K562 (cell line): ENCODE results near the gene TTLL9. TPM values are rescaled to one million over a fixed set of nuclear protein-coding genes. Genes with fewer than 3 reads are reported as not detected.

Experiments used
- ATAC-seq: fragments of 200-7000 bp; cut with Tn5 transposase; 3 replicates; pipeline ENCODE4 v1.9.1; 2020; ENCODE audit warnings: moderate library complexity
- BruUV-seq: library from RNA; stranded (reverse); fragments of 400-500 nt; replicated peaks from 2 replicates; lab custom pipeline; 2021; lab: Mats Ljungman, UMichigan
- CTCF ChIA-PET: fragments of 300-600 bp; formaldehyde crosslinking; extraction: SDS; loops from one replicate; lab custom pipeline; 2021; ENCODE audit warnings: low intra/inter-chr PET ratio; lab: Yijun Ruan, JAX
- POLR2A ChIA-PET: fragments of 300-600, 350-650 bp; sonication (Branson Sonifier 250); formaldehyde crosslinking; extraction: SDS; loops from one replicate; lab custom pipeline; 2021; ENCODE audit warnings: antibody characterized with exemption, inconsistent platforms; lab: Yijun Ruan, JAX
- DNase-seq, 4 experiments: peaks; one replicate each; pipeline versions ENCODE4 v3.0.0 to v3.0.0-alpha.2; 2011 to 2018; ENCODE audit warnings: low spot score in 3 of 4, mixed read lengths in 3 of 4; ENCODE audit errors: extremely low read depth in 1 of 4
- FAIRE-seq: peaks from 2 replicates; lab custom pipeline; 2011; peaks lifted over from hg19 to GRCh38; lab: Jason Lieb, UNC
- H2AFZ ChIP-seq: 2 replicates; pipeline ENCODE4 v1.6.0; 2011; ENCODE audit warnings: low read depth, low read length, control low read depth, inconsistent platforms
- H3K27ac ChIP-seq: fragments of 200-600 bp; 3 replicates; pipeline ENCODE4 v1.8.0; 2011; ENCODE audit warnings: low read depth, mild to moderate bottlenecking, control low read depth, inconsistent platforms, low read length, moderate library complexity, mixed read lengths; ENCODE audit errors: extremely low read depth
- H3K27me3 ChIP-seq, 2 experiments: fragments of 300-600 bp in 1 of 2; 2 replicates in 1 of 2; 3 replicates in 1 of 2; pipeline versions ENCODE4 v1.6.0 to v1.8.0; 2011; ENCODE audit warnings: inconsistent platforms in 2 of 2, low read length in 2 of 2, mild to moderate bottlenecking in 1 of 2, mixed read lengths in 1 of 2, moderate library complexity in 1 of 2; ENCODE audit not compliant: control insufficient read depth in 2 of 2, insufficient read depth in 2 of 2
- H3K36me3 ChIP-seq: fragments of 300-600 bp; 3 replicates; pipeline ENCODE4 v1.8.0; 2011; ENCODE audit warnings: mild to moderate bottlenecking, low read length, inconsistent platforms; ENCODE audit not compliant: control insufficient read depth, insufficient read depth
- H3K4me1 ChIP-seq, 2 experiments: fragments of 200-600 bp in 1 of 2; replicated peaks in 1 of 2; 2 replicates in 1 of 2; 3 replicates in 1 of 2; pipeline versions ENCODE4 v1.5.1 to v1.8.0; 2011; ENCODE audit warnings: inconsistent platforms in 2 of 2, low read length in 2 of 2, mild to moderate bottlenecking in 1 of 2, mixed read lengths in 1 of 2, moderate library complexity in 1 of 2; ENCODE audit not compliant: control insufficient read depth in 2 of 2, insufficient read depth in 2 of 2
- H3K4me2 ChIP-seq: 2 replicates; pipeline ENCODE4 v1.6.1; 2011; ENCODE audit warnings: low read length, control low read depth, inconsistent platforms, mixed read lengths; ENCODE audit not compliant: insufficient read depth
- H3K4me3 ChIP-seq: fragments of 200-600 bp; sonication (generic), shearing (Covaris generic); 2 replicates; pipeline ENCODE4 v1.5.1; 2016; ENCODE audit warnings: control low read depth, inconsistent platforms
- H3K79me2 ChIP-seq: fragments of 200-600 bp; 3 replicates; pipeline ENCODE4 v1.8.0; 2011; ENCODE audit warnings: low read length, inconsistent platforms; ENCODE audit not compliant: control insufficient read depth, insufficient read depth
- H3K9ac ChIP-seq, 2 experiments: 2 replicates each; pipeline versions ENCODE4 v1.6.0 to v1.6.1; 2011; ENCODE audit warnings: low read depth in 2 of 2, low read length in 2 of 2, control low read depth in 1 of 2, inconsistent platforms in 1 of 2, mild to moderate bottlenecking in 1 of 2, mixed read lengths in 1 of 2; ENCODE audit not compliant: insufficient read depth in 1 of 2
- H3K9me1 ChIP-seq: one replicate; pipeline ENCODE4 v1.6.0; 2011; ENCODE audit warnings: inconsistent platforms, mild to moderate bottlenecking, low read length, moderate library complexity; ENCODE audit not compliant: control insufficient read depth, insufficient read depth
- H3K9me3 ChIP-seq: replicated peaks from 2 replicates; pipeline ENCODE4 v1.5.1; 2011; ENCODE audit warnings: low read depth, low read length, inconsistent platforms; ENCODE audit not compliant: control insufficient read depth, insufficient read depth
- H4K20me1 ChIP-seq: replicated peaks from 2 replicates; pipeline ENCODE4 v1.6.1; 2011; ENCODE audit warnings: low read length, inconsistent platforms, mixed read lengths; ENCODE audit not compliant: control insufficient read depth, insufficient read depth
- KDM1A ChIP-seq, 2 experiments: fragments of 450-650 bp; IDR thresholded peaks; 2 replicates each; pipeline ENCODE4 v1.6.1; 2016; ENCODE audit warnings: mild to moderate bottlenecking in 2 of 2
- MAZ ChIP-seq, 2 experiments: fragments of 450-650 bp in 1 of 2; sonication (generic) in 1 of 2; formaldehyde crosslinking; IDR thresholded peaks in 1 of 2; conservative IDR thresholded peaks in 1 of 2; 2 replicates each; pipeline versions ENCODE4 v1.4.0 to v1.5.0; 2020; ENCODE audit warnings: mild to moderate bottlenecking in 1 of 2, missing genetic modification reagents in 1 of 2
- PHTF2 ChIP-seq: fragments of 250-450 bp; sonication (Bioruptor Pico); IDR thresholded peaks from 2 replicates; pipeline ENCODE4 v1.5.0; 2021; ENCODE audit warnings: mild to moderate bottlenecking
- ZNF354B ChIP-seq: fragments of 250-450 bp; sonication (Bioruptor Pico); IDR thresholded peaks from 2 replicates; pipeline ENCODE4 v1.4.0; 2020
- WGBS: fragments of 100-300 bp; shearing (Covaris generic); methylation state at CpG from one replicate; pipeline ENCODE4 v1.1.6; 2016; ENCODE audit warnings: low coverage, mixed read lengths; ENCODE audit not compliant: insufficient coverage; ENCODE audit errors: missing lambda C conversion rate; 5-methylcytosine and 5-hydroxymethylcytosine counted together
- in situ Hi-C: fragments of 300-500 bp; cut with MboI; formaldehyde crosslinking; loops from 4 replicates; pipeline ENCODE4 v1.15.0; 2018; ENCODE audit warnings: inconsistent platforms, mixed read lengths
- intact Hi-C: fragments of 100-400 bp; cut with micrococcal nuclease; formaldehyde crosslinking; loops from 2 replicates; pipeline ENCODE4 v1.14.2; 2022
- polyA plus RNA-seq, 8 experiments: library from polyadenylated mRNA; depleted of rRNA in 4 of 8; stranded (reverse) in 5 of 8; unstranded in 3 of 8; fragments of >200 nt; fragmentation: Nextera tagmentation in 2 of 8; fragmentation: Illumina TruSeq in 1 of 8; extraction: Ambion mirVana in 2 of 8; extraction: Trizol in 1 of 8; gene quantifications; 2 replicates each; pipeline versions ENCODE4 v1.2.1 to v1.2.3, GENCODE V29; 2011 to 2014; ENCODE audit warnings: inconsistent platforms in 1 of 8, missing spikeins in 1 of 8
- total RNA-seq, 7 experiments: library from RNA; depleted of rRNA in 6 of 7; stranded (reverse); fragments of >200 nt in 6 of 7; fragmentation: Illumina TruSeq in 2 of 7; extraction: Trizol in 2 of 7; gene quantifications; 2 replicates each; pipeline versions ENCODE4 v1.2.1 to v1.2.3, GENCODE V29; 2011 to 2021; ENCODE audit warnings: low replicate concordance in 1 of 7
- TF ChIP-seq, protein P1 (sequence below): fragments of 200-600 bp; sonication (generic); IDR thresholded peaks from one replicate; pipeline ENCODE4 v1.6.1; 2012; ENCODE audit warnings: mild to moderate bottlenecking, low read depth, low read length, inconsistent platforms

The TTLL9 gene
- total and polyA plus RNA-seq, 9 of the 15 experiments (the other 6 are each of a cell fraction or from before 2014, with no cell fraction given), result 0.06 to 0.07 TPM; not detected in 7

DNA sequence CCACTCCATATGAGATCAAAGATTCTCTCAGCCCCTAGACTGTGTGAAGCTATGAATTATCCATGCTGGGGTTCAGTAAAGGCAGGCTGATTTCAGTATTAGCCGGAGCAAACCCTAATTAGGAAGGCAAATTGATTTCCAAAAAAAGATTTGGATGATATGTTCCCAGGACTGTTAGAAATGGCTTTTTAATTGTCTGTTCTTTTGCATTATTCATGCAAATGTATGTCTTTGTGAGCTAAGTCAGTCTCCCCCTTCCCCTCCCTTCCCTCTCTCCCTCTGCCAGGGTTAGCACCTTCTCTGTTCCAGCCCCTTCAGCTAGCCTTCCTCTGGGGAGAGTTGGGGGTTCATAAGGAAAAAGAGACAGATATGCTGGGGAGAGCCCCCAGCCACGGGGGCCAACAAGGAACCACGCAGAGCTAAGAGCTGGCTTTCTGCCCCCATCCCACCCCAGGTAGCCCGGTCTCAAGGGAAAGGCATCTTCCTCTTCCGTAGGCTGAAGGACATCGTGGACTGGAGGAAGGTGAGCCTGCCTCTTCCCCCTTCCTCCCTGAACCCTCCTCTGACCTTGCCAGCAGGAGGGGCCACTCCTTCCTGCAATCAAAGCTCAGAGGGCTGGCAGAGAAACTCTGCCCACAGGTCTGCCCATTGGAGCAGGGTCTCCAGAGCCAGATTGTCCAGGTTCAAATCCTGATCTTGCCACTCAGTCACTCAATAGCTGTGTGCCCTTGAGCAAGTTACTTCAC is 49.1 kb downstream of the TTLL9 start:
- peaks cover 3% of the 10 kb centered on the region for H3K9me1 ChIP-seq
- H3K9ac ChIP-seq, result no peak overlapping the region
- ATAC-seq (no peak), FAIRE-seq (no peak), DNase-seq (no peak)
- no peaks in the 10 kb centered on the region for H3K79me2 ChIP-seq
- intact Hi-C loops, result loop anchor here (5.0 kb wide), 1 partner anchor 33 kb away; the partner anchor contains the start of gene PDRG1
- H4K20me1 ChIP-seq, result peaks cover 21% of the 10 kb centered on the region
- no peak overlapping the region for H3K27ac ChIP-seq
- TF ChIP-seq, protein P1, sequence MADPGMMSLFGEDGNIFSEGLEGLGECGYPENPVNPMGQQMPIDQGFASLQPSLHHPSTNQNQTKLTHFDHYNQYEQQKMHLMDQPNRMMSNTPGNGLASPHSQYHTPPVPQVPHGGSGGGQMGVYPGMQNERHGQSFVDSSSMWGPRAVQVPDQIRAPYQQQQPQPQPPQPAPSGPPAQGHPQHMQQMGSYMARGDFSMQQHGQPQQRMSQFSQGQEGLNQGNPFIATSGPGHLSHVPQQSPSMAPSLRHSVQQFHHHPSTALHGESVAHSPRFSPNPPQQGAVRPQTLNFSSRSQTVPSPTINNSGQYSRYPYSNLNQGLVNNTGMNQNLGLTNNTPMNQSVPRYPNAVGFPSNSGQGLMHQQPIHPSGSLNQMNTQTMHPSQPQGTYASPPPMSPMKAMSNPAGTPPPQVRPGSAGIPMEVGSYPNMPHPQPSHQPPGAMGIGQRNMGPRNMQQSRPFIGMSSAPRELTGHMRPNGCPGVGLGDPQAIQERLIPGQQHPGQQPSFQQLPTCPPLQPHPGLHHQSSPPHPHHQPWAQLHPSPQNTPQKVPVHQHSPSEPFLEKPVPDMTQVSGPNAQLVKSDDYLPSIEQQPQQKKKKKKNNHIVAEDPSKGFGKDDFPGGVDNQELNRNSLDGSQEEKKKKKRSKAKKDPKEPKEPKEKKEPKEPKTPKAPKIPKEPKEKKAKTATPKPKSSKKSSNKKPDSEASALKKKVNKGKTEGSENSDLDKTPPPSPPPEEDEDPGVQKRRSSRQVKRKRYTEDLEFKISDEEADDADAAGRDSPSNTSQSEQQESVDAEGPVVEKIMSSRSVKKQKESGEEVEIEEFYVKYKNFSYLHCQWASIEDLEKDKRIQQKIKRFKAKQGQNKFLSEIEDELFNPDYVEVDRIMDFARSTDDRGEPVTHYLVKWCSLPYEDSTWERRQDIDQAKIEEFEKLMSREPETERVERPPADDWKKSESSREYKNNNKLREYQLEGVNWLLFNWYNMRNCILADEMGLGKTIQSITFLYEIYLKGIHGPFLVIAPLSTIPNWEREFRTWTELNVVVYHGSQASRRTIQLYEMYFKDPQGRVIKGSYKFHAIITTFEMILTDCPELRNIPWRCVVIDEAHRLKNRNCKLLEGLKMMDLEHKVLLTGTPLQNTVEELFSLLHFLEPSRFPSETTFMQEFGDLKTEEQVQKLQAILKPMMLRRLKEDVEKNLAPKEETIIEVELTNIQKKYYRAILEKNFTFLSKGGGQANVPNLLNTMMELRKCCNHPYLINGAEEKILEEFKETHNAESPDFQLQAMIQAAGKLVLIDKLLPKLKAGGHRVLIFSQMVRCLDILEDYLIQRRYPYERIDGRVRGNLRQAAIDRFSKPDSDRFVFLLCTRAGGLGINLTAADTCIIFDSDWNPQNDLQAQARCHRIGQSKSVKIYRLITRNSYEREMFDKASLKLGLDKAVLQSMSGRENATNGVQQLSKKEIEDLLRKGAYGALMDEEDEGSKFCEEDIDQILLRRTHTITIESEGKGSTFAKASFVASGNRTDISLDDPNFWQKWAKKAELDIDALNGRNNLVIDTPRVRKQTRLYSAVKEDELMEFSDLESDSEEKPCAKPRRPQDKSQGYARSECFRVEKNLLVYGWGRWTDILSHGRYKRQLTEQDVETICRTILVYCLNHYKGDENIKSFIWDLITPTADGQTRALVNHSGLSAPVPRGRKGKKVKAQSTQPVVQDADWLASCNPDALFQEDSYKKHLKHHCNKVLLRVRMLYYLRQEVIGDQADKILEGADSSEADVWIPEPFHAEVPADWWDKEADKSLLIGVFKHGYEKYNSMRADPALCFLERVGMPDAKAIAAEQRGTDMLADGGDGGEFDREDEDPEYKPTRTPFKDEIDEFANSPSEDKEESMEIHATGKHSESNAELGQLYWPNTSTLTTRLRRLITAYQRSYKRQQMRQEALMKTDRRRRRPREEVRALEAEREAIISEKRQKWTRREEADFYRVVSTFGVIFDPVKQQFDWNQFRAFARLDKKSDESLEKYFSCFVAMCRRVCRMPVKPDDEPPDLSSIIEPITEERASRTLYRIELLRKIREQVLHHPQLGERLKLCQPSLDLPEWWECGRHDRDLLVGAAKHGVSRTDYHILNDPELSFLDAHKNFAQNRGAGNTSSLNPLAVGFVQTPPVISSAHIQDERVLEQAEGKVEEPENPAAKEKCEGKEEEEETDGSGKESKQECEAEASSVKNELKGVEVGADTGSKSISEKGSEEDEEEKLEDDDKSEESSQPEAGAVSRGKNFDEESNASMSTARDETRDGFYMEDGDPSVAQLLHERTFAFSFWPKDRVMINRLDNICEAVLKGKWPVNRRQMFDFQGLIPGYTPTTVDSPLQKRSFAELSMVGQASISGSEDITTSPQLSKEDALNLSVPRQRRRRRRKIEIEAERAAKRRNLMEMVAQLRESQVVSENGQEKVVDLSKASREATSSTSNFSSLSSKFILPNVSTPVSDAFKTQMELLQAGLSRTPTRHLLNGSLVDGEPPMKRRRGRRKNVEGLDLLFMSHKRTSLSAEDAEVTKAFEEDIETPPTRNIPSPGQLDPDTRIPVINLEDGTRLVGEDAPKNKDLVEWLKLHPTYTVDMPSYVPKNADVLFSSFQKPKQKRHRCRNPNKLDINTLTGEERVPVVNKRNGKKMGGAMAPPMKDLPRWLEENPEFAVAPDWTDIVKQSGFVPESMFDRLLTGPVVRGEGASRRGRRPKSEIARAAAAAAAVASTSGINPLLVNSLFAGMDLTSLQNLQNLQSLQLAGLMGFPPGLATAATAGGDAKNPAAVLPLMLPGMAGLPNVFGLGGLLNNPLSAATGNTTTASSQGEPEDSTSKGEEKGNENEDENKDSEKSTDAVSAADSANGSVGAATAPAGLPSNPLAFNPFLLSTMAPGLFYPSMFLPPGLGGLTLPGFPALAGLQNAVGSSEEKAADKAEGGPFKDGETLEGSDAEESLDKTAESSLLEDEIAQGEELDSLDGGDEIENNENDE, result no peak
- no peak for TF ChIP-seq PHTF2 (CRISPR knock-in tag)
- TF ChIP-seq ZNF354B, result no peak
- no peak for TF ChIP-seq MAZ (CRISPR knock-in tag; conservative IDR thresholded peaks at IDR 0.05 in 1 of 2, IDR thresholded peaks at IDR 0.05 in 1 of 2)
- no peak for TF ChIP-seq KDM1A (IDR thresholded peaks at IDR 0.05)
- in situ Hi-C loops, result no loop called here
- no peak overlapping the region for H3K4me2 ChIP-seq
- POLR2A ChIA-PET, result interaction anchor here (0.8 to 0.9 kb wide), 2 partner anchors 8 to 31 kb away, joined by 3 to 4 read pairs; no protein-coding TSS in a partner anchor
- WGBS, result 25% methylated on average over 6 of the region's 6 CpGs
- H2AFZ ChIP-seq, result no peak overlapping the region
- H3K9me3 ChIP-seq, result no peaks in the 10 kb centered on the region
- CTCF ChIA-PET, result no interaction called here
- peaks cover 16 to 19% of the 10 kb centered on the region in 2 experiments for H3K4me1 ChIP-seq
- peaks cover 0 to 43% of the 10 kb centered on the region in 2 experiments; a peak in 2 of 5 replicates for H3K27me3 ChIP-seq
- H3K4me3 ChIP-seq, result no peak overlapping the region
- H3K36me3 ChIP-seq, result no peaks in the 10 kb centered on the region
- no TSS peak for BruUV-seq
